ENCODE results near the gene OR8D2.
"Not testable (repeated sequence)": the region's sequence is repeated elsewhere in the genome, so short reads cannot be mapped to it uniquely, and the experiment has no call there.

OR8D2 gene

DNA sequence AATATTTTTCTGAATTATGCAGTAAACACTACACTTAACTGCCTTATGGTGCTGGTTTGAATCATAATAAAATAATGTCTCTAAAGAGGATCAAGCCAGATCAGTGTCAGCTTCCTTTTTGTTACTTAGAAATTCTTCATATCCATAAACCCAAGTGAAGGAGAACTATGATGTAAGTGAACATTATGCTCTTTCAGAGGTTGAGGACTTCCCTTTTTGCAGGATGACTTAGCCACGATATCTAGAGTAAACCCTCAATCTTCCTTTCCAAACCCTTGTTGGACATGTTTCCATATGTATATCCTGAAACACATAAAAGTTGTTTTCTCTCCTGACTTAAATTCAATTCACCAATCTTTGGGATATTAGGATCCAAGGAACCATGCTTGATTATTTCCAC lies 25.3 kb downstream of the OR8D2 start:
- DNase-seq (ENCODE audit: low read depth, low spot score), result no peak

DNA sequence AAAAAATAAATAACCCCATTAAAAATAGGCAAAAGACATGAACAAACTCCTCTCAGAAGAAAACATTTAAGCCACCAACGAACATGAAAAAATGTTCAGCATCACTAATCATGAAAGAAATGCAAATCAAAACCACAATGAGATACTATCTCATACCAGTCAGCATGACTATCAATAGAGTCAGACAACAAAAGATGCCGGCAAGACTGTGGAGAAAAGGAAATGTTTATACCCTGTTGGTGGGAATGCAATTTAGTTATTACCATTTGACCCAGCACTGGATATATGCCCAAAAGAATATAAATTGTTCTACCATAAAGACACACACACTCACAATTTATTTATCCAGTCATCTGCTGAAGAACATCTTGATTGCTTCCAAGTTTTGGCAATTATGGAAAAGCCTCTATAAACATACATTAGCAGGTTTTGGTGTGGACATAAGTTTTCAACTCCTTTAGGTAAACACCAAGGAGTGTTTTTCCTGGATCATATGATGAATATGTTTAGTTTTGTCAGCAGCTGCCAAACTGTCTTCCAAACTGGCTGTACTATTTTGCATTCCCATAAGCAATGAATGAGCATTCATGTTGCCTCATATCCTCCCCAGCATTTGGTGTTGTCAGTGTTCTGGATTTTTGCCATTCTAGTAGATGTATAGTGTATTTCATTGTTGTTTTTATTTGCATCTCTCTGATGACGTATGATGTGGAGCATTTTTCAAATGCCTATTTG lies 34.2 kb downstream of the OR8D2 start:
- DNase-seq (ENCODE audit: low read depth, low spot score), result no peak

DNA sequence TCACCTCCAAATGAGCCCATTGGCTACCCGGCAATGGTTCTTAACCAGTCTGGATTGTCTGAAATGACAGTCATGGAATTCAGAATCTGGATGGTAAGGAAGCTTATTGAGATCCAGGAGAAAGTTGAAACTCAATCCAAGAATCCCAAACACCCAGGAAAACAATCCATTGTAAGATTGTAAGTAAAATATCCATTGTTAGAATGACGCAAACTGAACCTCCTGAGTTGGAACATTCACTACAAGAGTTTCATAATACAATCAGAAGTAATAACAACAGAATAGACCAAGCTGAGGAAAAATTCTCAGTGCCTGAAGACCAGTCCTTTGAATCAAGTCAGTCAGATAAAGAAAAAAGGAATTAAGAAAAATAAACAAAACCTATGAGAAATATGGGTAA lies 41.7 kb downstream of the OR8D2 start:
- DNase-seq (ENCODE audit: low read depth, low spot score), result no peak

DNA sequence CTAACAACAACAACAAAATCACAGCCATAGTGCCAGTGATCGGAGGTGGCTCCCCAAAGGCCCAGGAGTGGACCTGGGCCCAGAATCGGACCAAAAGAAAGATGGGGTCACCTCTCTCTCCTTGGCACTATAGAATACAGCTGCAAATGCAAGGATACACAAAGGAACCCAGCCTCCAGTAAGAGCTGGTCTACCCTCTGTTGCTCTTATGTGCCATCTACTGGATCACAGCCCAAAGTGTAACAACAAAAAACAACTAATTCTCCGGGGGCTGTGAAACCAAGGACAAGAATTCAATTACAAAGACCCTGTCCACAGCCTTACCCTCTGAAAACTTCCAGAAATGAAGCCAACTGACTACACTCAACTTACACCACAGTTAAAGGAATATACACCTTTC lies 42.2 kb downstream of the OR8D2 start:
- no peak for DNase-seq (ENCODE audit: low read depth, low spot score)

DNA sequence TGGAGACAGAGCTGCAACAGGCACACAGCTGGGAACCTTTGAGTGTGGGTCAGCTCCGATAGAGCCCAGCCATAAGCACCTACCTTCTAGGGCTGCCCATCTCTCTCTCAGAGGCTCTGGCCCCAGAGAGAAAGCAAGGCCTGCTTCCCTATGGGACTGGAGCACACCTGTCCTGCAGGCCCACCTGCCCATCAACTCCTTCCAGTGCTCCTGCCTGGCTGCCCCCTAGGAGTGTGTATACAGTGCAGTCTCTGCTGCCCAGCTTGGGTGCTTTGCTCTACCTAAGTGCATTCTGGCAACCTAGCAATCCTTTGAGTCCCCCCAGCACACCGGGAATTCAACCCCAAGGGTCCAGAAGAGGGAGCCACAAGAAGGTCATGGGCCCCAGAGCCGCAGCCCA lies 42.8 kb downstream of the OR8D2 start:
- DNase-seq (ENCODE audit: low read depth, low spot score), result no peak

DNA sequence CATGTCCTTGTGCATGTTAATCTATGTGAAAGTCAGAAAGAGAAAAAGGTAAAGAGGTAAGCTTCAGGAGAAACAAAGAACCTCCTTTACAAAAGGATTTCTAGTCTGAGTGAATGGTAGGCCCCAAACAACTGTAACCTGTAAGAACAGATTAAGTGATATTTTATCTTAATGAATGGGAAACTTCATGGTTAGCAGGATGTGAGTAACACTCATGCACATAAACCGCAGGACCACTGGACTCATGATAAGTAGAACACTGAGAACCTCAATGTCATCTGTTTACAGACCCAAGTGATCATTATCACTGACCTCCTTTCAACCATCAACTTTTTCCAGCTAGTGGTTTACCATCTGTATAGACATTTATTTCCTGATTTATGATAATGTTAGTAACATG lies 43.9 kb downstream of the OR8D2 start:
- DNase-seq (ENCODE audit: low read depth, low spot score), result no peak

DNA sequence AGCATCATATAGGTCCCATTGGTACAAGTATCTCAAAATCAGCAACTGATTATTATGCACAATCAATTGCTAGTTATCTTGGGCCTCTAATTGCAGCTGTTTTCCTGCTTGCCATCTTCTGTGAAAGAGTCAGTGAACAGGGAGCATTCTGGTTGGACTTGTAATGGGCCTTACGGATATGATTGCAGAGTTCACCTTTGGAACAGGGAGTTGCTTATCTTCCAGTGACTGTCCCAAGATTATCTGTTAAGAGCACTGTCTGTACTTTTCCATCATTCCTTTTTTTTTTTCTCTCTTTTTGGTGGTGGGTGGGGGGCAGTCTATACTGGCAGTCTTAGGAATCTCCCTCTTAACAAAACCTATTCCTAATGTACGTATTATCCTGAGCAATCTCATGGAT lies 46.0 kb downstream of the OR8D2 start:
- DNase-seq (ENCODE audit: low read depth, low spot score), result no peak

DNA sequence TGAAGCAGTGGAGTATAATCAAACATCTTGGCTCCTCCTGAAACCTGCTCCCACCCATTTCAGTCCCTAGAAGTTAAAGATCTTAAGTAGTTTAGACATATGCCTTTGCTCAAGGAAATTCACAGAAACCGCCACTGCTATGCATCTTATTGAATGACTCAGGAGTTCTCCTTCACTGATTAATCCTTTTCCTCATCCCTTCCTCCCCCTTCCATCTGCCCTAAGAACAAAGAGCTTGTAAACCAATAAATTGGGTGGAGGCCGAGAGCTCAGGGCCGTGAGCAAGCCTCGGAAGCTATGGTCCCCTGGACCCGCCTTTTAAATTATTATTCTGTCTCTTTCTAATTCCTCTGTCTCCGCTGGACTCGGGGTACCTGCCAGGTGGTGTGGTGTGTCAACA lies 49.1 kb downstream of the OR8D2 start:
- not testable (repeated sequence) for DNase-seq (ENCODE audit: low read depth, low spot score)

Data from activated CD4-positive, CD25-positive, alpha-beta regulatory T cell treated with anti-CD3 and anti-CD28 coated beads, Interleukin-2, amount 50 U/mL, for 16 hours (primary cell).